ENCODE data around the gene MYH11.

The MYH11 gene

DNA sequence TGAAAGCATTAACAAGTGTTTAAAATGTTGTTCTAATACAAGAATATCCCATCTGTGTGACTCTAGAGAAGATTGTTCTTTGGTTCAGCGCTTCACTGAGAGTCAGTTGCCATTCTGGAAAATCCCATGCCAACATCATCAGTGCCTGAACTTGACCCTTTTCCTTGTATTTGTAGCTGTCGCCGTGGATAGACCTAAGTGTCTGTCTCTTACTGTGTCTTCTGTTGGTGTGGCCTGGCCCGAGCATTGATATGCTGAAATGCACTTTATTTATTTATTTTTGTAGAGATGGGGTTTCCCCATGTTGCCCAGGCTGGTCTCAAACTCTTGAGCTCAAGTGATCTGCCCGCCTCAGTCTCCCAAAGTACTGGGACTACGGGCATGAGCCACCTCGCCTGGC, 76.0 kb downstream of the MYH11 start:
- no peaks in the 10 kb centered on the region for H3K79me2 ChIP-seq (ENCODE audit: low read length)
- TF ChIP-seq EZH2phosphoT487 (IDR thresholded peaks at IDR 0.05; ENCODE audit: low read depth): no peak
- no peak for TF ChIP-seq CTCF (IDR thresholded peaks at IDR 0.05; ENCODE audit: low read depth, low read length)

GRCh38 chr16:15779664-15780351, 77.0 kb downstream of the MYH11 start:
- Histone ChIP-seq H3K4me1 (ENCODE audit: low read length) (peaks cover 3% of the 10 kb centered on the region; the same call in 1 of the 2 replicates), H3K79me2 (ENCODE audit: low read length) (no peaks in the 10 kb centered on the region), H4K20me1 (ENCODE audit: insufficient read depth, low read length) (no peaks in the 10 kb centered on the region), H3K9ac (ENCODE audit: low read length) (no peak overlapping the region), H3K4me3 (ENCODE audit: low read length) (no peak overlapping the region), H3K27me3 (ENCODE audit: low read depth, low read length) (no peaks in the 10 kb centered on the region), H3K27ac (ENCODE audit: low read length) (no peak overlapping the region), H3K36me3 (replicated peaks; ENCODE audit: low read depth, low read length) (no peaks in the 10 kb centered on the region), H3K4me2 (ENCODE audit: low read length) (no peak overlapping the region), H2AFZ (ENCODE audit: low read depth, low read length) (no peak overlapping the region), H3K9me3 (ENCODE audit: insufficient read depth, low read length) (no peaks in the 10 kb centered on the region)
- no peak for TF ChIP-seq CTCF (IDR thresholded peaks at IDR 0.05; ENCODE audit: low read depth, low read length)
- TF ChIP-seq EZH2phosphoT487 (IDR thresholded peaks at IDR 0.05; ENCODE audit: low read depth): no peak

More for the DNA sequence above, 76.0 kb downstream of the MYH11 start:
- H2AFZ ChIP-seq (ENCODE audit: low read depth, low read length): no peak overlapping the region
- no peak overlapping the region for H3K4me3 ChIP-seq (ENCODE audit: low read length)
- H3K9me3 ChIP-seq (ENCODE audit: insufficient read depth, low read length): no peaks in the 10 kb centered on the region
- H3K4me2 ChIP-seq (ENCODE audit: low read length): no peak overlapping the region
- no peak overlapping the region for H3K27ac ChIP-seq (ENCODE audit: low read length)
- no peak overlapping the region for H3K9ac ChIP-seq (ENCODE audit: low read length)
- H3K27me3 ChIP-seq (ENCODE audit: low read depth, low read length): no peaks in the 10 kb centered on the region
- peaks cover 3% of the 10 kb centered on the region; the same call in 1 of the 2 replicates for H3K4me1 ChIP-seq (ENCODE audit: low read length)
- no peaks in the 10 kb centered on the region for H3K36me3 ChIP-seq (replicated peaks; ENCODE audit: low read depth, low read length)
- H4K20me1 ChIP-seq (ENCODE audit: insufficient read depth, low read length): no peaks in the 10 kb centered on the region

GRCh38 chr16:15778999-15779614, 77.7 kb downstream of the MYH11 start:
- TF ChIP-seq CTCF (IDR thresholded peaks at IDR 0.05; ENCODE audit: low read depth, low read length): no peak
- no peak for TF ChIP-seq EZH2phosphoT487 (IDR thresholded peaks at IDR 0.05; ENCODE audit: low read depth)

DNA sequence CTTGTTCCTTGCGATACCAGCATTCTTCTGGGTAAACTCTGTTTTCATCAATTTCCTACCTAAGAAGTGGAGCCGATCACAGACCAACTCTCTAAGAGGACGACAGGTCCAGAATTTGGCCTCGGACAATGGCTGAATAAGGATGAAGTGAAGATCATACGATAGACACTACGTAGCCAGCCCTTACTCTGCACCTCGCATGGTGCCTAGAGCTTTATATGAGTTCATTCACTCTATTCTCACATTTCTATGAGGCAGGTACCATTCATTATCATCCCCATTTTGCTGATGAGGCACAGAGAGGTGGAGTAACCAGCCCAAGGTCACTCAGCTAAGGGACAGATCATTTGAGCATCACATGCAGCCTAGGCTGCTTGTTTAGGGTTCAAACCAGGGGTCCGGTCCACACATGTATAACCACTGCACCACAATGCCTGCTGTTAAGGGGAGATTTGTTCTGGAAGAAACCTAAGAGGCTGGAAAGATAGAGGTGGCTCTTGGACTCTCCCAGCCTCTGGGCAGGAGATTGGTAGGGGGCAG, 78.6 kb downstream of the MYH11 start:
- Histone ChIP-seq H3K36me3 (replicated peaks; ENCODE audit: low read depth, low read length) (no peaks in the 10 kb centered on the region), H3K4me3 (ENCODE audit: low read length) (no peak overlapping the region), H2AFZ (ENCODE audit: low read depth, low read length) (no peak overlapping the region), H3K27me3 (ENCODE audit: low read depth, low read length) (peaks cover 8% of the 10 kb centered on the region), H3K9me3 (ENCODE audit: insufficient read depth, low read length) (no peaks in the 10 kb centered on the region), H3K79me2 (ENCODE audit: low read length) (no peaks in the 10 kb centered on the region), H4K20me1 (ENCODE audit: insufficient read depth, low read length) (no peaks in the 10 kb centered on the region), H3K4me2 (ENCODE audit: low read length) (no peak overlapping the region), H3K27ac (ENCODE audit: low read length) (no peak overlapping the region), H3K9ac (ENCODE audit: low read length) (no peak overlapping the region), H3K4me1 (ENCODE audit: low read length) (peaks cover 3% of the 10 kb centered on the region; the same call in 1 of the 2 replicates)
- TF ChIP-seq CTCF (IDR thresholded peaks at IDR 0.05; ENCODE audit: low read depth, low read length) (no peak), EZH2phosphoT487 (IDR thresholded peaks at IDR 0.05; ENCODE audit: low read depth) (no peak)

More at GRCh38 chr16:15778999-15779614, 77.7 kb downstream of the MYH11 start:
- Histone ChIP-seq H3K9ac (ENCODE audit: low read length) (no peak overlapping the region), H3K4me2 (ENCODE audit: low read length) (no peak overlapping the region), H2AFZ (ENCODE audit: low read depth, low read length) (no peak overlapping the region), H3K27me3 (ENCODE audit: low read depth, low read length) (peaks cover 3% of the 10 kb centered on the region), H3K4me3 (ENCODE audit: low read length) (no peak overlapping the region), H4K20me1 (ENCODE audit: insufficient read depth, low read length) (no peaks in the 10 kb centered on the region), H3K9me3 (ENCODE audit: insufficient read depth, low read length) (no peaks in the 10 kb centered on the region), H3K79me2 (ENCODE audit: low read length) (no peaks in the 10 kb centered on the region), H3K36me3 (replicated peaks; ENCODE audit: low read depth, low read length) (no peaks in the 10 kb centered on the region), H3K4me1 (ENCODE audit: low read length) (peaks cover 3% of the 10 kb centered on the region; the same call in 1 of the 2 replicates), H3K27ac (ENCODE audit: low read length) (no peak overlapping the region)
